ENCODE results near the gene ATF6B.

- TF ChIP-seq CTCF (IDR thresholded peaks at IDR 0.05) = no peak
- no peak for TF ChIP-seq POLR2A (IDR thresholded peaks at IDR 0.05)
These were observed 38.8 kb downstream of the ATF6B start for GRCh38 chr6:32089082-32089828.

Data from lower leg skin (tissue), 3 donors.